ENCODE data around the gene BIN2. TPM values are rescaled to one million over a fixed set of nuclear protein-coding genes. Genes with fewer than 3 reads are reported as not detected.
"Not testable (repeated sequence)": the region's sequence is repeated elsewhere in the genome, so short reads cannot be mapped to it uniquely, and the experiment has no call there.

BIN2 gene
- total RNA-seq, 1 experiment from 2014 or later = not detected

DNA sequence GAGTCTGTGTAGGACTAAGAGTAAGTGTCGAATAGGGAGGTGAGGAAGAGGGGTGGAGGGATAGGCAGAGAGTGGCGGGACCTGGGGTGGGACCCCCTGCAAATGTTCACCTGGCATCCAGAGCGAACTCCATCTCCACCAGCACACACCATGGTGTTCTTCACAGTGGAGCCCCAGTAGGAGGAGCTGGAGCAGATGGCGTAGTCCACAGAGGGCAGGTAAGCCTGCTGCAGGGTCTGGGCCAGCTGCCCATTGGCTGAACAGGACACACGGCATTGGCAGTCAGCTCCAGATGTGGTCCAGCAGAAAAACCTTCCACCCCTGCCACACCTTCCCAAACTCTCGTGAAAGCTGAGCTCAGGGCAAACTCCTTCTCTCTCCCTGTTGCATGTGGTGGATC is 15.8 kb upstream of the BIN2 start:
- no peak overlapping the region for H3K27ac ChIP-seq (ENCODE audit: low read depth, low read length, poor library complexity, severe bottlenecking)
- intact Hi-C loops (cut with micrococcal nuclease; ENCODE audit: unreplicated experiment) = loop anchor here (5.0 to 10.0 kb wide), 2 partner anchors 295 to 512 kb away; partner anchors contain the start of gene LETMD1
- no peaks in the 10 kb centered on the region for H3K9me3 ChIP-seq (ENCODE audit: low read depth, low read length, poor library complexity, severe bottlenecking)
- ChIA-PET POLR2A (ENCODE audit: low non-redundant PET) (no interaction called here), CTCF (interaction anchor here (3.2 kb wide), 1 partner anchor 514 kb away, joined by 35 read pairs; no protein-coding TSS in a partner anchor)
- TF ChIP-seq, protein P1, sequence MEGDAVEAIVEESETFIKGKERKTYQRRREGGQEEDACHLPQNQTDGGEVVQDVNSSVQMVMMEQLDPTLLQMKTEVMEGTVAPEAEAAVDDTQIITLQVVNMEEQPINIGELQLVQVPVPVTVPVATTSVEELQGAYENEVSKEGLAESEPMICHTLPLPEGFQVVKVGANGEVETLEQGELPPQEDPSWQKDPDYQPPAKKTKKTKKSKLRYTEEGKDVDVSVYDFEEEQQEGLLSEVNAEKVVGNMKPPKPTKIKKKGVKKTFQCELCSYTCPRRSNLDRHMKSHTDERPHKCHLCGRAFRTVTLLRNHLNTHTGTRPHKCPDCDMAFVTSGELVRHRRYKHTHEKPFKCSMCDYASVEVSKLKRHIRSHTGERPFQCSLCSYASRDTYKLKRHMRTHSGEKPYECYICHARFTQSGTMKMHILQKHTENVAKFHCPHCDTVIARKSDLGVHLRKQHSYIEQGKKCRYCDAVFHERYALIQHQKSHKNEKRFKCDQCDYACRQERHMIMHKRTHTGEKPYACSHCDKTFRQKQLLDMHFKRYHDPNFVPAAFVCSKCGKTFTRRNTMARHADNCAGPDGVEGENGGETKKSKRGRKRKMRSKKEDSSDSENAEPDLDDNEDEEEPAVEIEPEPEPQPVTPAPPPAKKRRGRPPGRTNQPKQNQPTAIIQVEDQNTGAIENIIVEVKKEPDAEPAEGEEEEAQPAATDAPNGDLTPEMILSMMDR (conservative IDR thresholded peaks at IDR 0.05; ENCODE audit: low read depth, low read length) = no peak
- no peak for TF ChIP-seq EZH2 (IDR thresholded peaks at IDR 0.05; ENCODE audit: borderline replicate concordance, low read depth, low read length, poor library complexity, severe bottlenecking)
- DNase-seq (ENCODE audit: low spot score) = no peak
- H3K4me1 ChIP-seq (ENCODE audit: insufficient read depth, low read length, poor library complexity, severe bottlenecking) = peaks cover 5% of the 10 kb centered on the region
- H3K4me3 ChIP-seq (ENCODE audit: low read depth, low read length, poor library complexity, severe bottlenecking) = no peak overlapping the region
- BruUV-seq (replicated peaks) = no TSS peak
- H3K36me3 ChIP-seq (ENCODE audit: insufficient read depth, low read length, poor library complexity, severe bottlenecking) = no peaks in the 10 kb centered on the region
- no peaks in the 10 kb centered on the region for H3K27me3 ChIP-seq (replicated peaks; ENCODE audit: insufficient read depth, low read depth, low read length, poor library complexity)

DNA sequence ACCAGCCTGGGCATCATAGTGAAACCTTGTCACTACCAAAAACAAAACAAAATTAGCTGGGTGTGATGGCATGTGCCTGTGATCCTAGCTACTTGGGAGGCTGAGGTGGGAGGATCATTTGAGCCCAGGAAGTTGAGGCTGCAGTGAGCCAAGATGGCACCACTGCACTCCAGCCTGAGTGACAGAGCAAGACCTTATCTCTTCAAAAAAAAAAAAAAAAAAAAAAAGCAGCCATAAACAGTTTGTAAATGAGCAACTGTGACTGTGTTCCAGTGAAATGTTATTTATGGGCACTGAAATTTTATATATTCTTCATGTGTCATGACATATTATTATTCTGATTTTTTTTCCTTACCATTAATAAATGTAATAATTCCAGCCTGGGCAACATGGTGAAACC is 13.4 kb upstream of the BIN2 start:
- DNase-seq (ENCODE audit: low spot score); H3K27ac ChIP-seq (ENCODE audit: low read depth, low read length, poor library complexity, severe bottlenecking); H3K9me3 ChIP-seq (ENCODE audit: low read depth, low read length, poor library complexity, severe bottlenecking); H3K4me3 ChIP-seq (ENCODE audit: low read depth, low read length, poor library complexity, severe bottlenecking); H3K27me3 ChIP-seq (replicated peaks; ENCODE audit: insufficient read depth, low read depth, low read length, poor library complexity); H3K4me1 ChIP-seq (ENCODE audit: insufficient read depth, low read length, poor library complexity, severe bottlenecking); POLR2A ChIA-PET (ENCODE audit: low non-redundant PET); CTCF ChIA-PET; intact Hi-C loops (cut with micrococcal nuclease; ENCODE audit: unreplicated experiment); BruUV-seq (replicated peaks); H3K36me3 ChIP-seq (ENCODE audit: insufficient read depth, low read length, poor library complexity, severe bottlenecking): not testable (repeated sequence)

DNA sequence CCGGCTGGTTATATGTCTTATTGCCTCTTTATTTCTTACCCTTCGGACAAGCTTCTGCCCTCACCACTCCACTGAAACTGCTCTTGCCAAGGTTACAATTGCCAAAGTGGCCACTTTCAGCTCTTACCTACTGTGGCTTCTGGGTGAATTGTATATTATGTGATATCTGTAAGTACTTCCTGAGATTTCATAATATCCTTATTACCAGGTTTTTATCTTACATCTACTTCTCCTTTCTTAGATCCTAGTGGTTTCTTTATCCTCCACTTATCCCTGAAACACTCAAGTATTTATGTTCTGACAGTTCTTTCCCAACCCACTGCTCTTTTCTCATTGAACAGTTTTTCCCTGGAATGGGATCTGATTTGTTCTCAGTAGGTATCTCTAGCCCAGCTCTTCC is 12.0 kb upstream of the BIN2 start:
- no peaks in the 10 kb centered on the region for H3K27me3 ChIP-seq (replicated peaks; ENCODE audit: insufficient read depth, low read depth, low read length, poor library complexity)
- no peak overlapping the region for H3K27ac ChIP-seq (ENCODE audit: low read depth, low read length, poor library complexity, severe bottlenecking)
- ChIA-PET POLR2A (ENCODE audit: low non-redundant PET) (no interaction called here), CTCF (no interaction called here)
- no peaks in the 10 kb centered on the region for H3K4me1 ChIP-seq (ENCODE audit: insufficient read depth, low read length, poor library complexity, severe bottlenecking)
- H3K36me3 ChIP-seq (ENCODE audit: insufficient read depth, low read length, poor library complexity, severe bottlenecking) = no peaks in the 10 kb centered on the region
- DNase-seq (ENCODE audit: low spot score) = no peak
- intact Hi-C loops (cut with micrococcal nuclease; ENCODE audit: unreplicated experiment) = no loop called here
- no TSS peak for BruUV-seq (replicated peaks)
- H3K9me3 ChIP-seq (ENCODE audit: low read depth, low read length, poor library complexity, severe bottlenecking) = no peaks in the 10 kb centered on the region
- TF ChIP-seq EZH2 (IDR thresholded peaks at IDR 0.05; ENCODE audit: borderline replicate concordance, low read depth, low read length, poor library complexity, severe bottlenecking) = no peak
- TF ChIP-seq, protein P1 (conservative IDR thresholded peaks at IDR 0.05; ENCODE audit: low read depth, low read length) = no peak
- H3K4me3 ChIP-seq (ENCODE audit: low read depth, low read length, poor library complexity, severe bottlenecking) = no peak overlapping the region

DNA sequence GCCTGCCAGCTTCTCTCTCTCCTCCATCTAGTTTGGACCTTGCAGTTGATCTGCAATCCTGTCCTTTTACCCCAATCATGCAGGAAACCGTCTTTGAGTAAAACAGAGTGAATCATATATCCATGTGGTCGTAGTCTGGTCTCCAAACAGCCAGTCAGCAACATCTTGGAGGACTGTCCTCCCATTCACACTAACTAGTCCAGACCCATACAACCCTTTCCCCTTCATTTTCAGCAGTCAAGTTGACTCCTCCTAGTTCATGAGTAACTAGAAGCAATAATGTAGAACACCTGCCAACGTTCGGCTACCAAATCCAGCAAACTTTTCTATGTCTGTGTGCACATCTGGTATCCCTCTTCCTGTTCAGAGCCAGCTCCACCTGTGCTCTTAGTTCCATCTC is 10.8 kb upstream of the BIN2 start:
- H3K36me3 ChIP-seq (ENCODE audit: insufficient read depth, low read length, poor library complexity, severe bottlenecking) = no peaks in the 10 kb centered on the region
- no TSS peak for BruUV-seq (replicated peaks)
- H3K4me3 ChIP-seq (ENCODE audit: low read depth, low read length, poor library complexity, severe bottlenecking) = no peak overlapping the region
- POLR2A ChIA-PET (ENCODE audit: low non-redundant PET) = no interaction called here
- no peaks in the 10 kb centered on the region for H3K4me1 ChIP-seq (ENCODE audit: insufficient read depth, low read length, poor library complexity, severe bottlenecking)
- no peaks in the 10 kb centered on the region for H3K27me3 ChIP-seq (replicated peaks; ENCODE audit: insufficient read depth, low read depth, low read length, poor library complexity)
- no peak overlapping the region for H3K27ac ChIP-seq (ENCODE audit: low read depth, low read length, poor library complexity, severe bottlenecking)
- CTCF ChIA-PET = no interaction called here
- no peak for TF ChIP-seq EZH2 (IDR thresholded peaks at IDR 0.05; ENCODE audit: borderline replicate concordance, low read depth, low read length, poor library complexity, severe bottlenecking)
- TF ChIP-seq, protein P1 (conservative IDR thresholded peaks at IDR 0.05; ENCODE audit: low read depth, low read length) = no peak
- intact Hi-C loops (cut with micrococcal nuclease; ENCODE audit: unreplicated experiment) = no loop called here
- no peak for DNase-seq (ENCODE audit: low spot score)
- H3K9me3 ChIP-seq (ENCODE audit: low read depth, low read length, poor library complexity, severe bottlenecking) = no peaks in the 10 kb centered on the region
